Pulmonary artery endothelial cell (primary cell): Measurements from ENCODE around the gene MTO1. TPM values are rescaled to one million over a fixed set of nuclear protein-coding genes. Genes with fewer than 3 reads are reported as not detected.
A peak's percentile ranks its signal among the peaks of the same experiment; 100 is the strongest.
"Not testable (repeated sequence)": the region's sequence is repeated elsewhere in the genome, so short reads cannot be mapped to it uniquely, and the experiment has no call there.

Source experiments
- DNase-seq: peaks from one replicate; pipeline ENCODE4 v3.0.0-alpha.2; 2011; ENCODE audit warnings: low read depth, low spot score
- total RNA-seq: library from RNA; depleted of rRNA; stranded (reverse); fragments of >200 nt; gene quantifications from 2 replicates; pipeline ENCODE4 v1.2.3, GENCODE V29; 2014

Gene MTO1
- total RNA-seq, 1 donor from 2014 or later: 23.4 TPM

GRCh38 chr6:73504160-73504559, 42.6 kb downstream of the MTO1 start:
- DNase-seq: no peak

- no peak for DNase-seq
Measured at GRCh38 chr6:73505142-73505541, 43.6 kb downstream of the MTO1 start.

GRCh38 chr6:73505705-73506104, 44.2 kb downstream of the MTO1 start:
- not testable (repeated sequence) for DNase-seq

- no peak for DNase-seq
Measured at GRCh38 chr6:73506246-73506645, 44.7 kb downstream of the MTO1 start.

- no peak for DNase-seq
Measured at GRCh38 chr6:73508776-73509175, 47.2 kb downstream of the MTO1 start.

- no peak for DNase-seq
Measured at GRCh38 chr6:73509851-73510250, 48.3 kb downstream of the MTO1 start.

- DNase-seq: no peak
Measured at GRCh38 chr6:73511796-73512195, 50.3 kb downstream of the MTO1 start.

GRCh38 chr6:73513496-73513854, 51.9 kb downstream of the MTO1 start:
- DNase-seq: no peak

GRCh38 chr6:73514746-73515110, 53.2 kb downstream of the MTO1 start:
- no peak for DNase-seq

- no peak for DNase-seq
Measured at GRCh38 chr6:73515204-73515655, 53.7 kb downstream of the MTO1 start.

GRCh38 chr6:73516514-73517489, 55.3 kb downstream of the MTO1 start:
- DNase-seq: no peak

GRCh38 chr6:73518100-73518981, 56.8 kb downstream of the MTO1 start:
- DNase-seq: not testable (repeated sequence)

- DNase-seq: not testable (repeated sequence)
Measured at GRCh38 chr6:73518982-73519881, 57.7 kb downstream of the MTO1 start.

- DNase-seq: peak; percentile 41
Measured at GRCh38 chr6:73519926-73520687, 58.6 kb downstream of the MTO1 start.

- peak; percentile 99 for DNase-seq
Measured at GRCh38 chr6:73520688-73521350, 59.3 kb downstream of the MTO1 start, which contains the start of gene EEF1A1. Gene EEF1A1 (minus strand): TSS chr6:73521032. CDS start chr6:73520026, 1,006 bp downstream.

- DNase-seq: peak; percentile 44
Measured at GRCh38 chr6:73521351-73521985, 59.9 kb downstream of the MTO1 start.

GRCh38 chr6:73523434-73524123, 62.0 kb downstream of the MTO1 start:
- no peak for DNase-seq

GRCh38 chr6:73525546-73526330, 64.2 kb downstream of the MTO1 start:
- DNase-seq: no peak
